H9 (cell line): ENCODE results near the gene PRSS3. TPM values are rescaled to one million over a fixed set of nuclear protein-coding genes. Genes with fewer than 3 reads are reported as not detected.
"Not testable (repeated sequence)": the region's sequence is repeated elsewhere in the genome, so short reads cannot be mapped to it uniquely, and the experiment has no call there.

Source experiments
- DNase-seq: peaks from one replicate; pipeline ENCODE4 v3.0.0-alpha.2; 2017
- H2AFZ ChIP-seq: one replicate; pipeline ENCODE4 v1.6.1; 2013; ENCODE audit warnings: mild to moderate bottlenecking, low read length, control low read depth, moderate library complexity
- H2AK5ac ChIP-seq: 2 replicates; pipeline ENCODE4 v1.6.1; 2013; ENCODE audit warnings: low read length, control low read depth, mixed read lengths; ENCODE audit not compliant: insufficient read length
- H2BK120ac ChIP-seq: one replicate; pipeline ENCODE4 v1.6.1; 2013; ENCODE audit warnings: low read depth, mild to moderate bottlenecking, low read length, control low read depth, inconsistent platforms; ENCODE audit not compliant: poor library complexity, severe bottlenecking
- H2BK12ac ChIP-seq: 2 replicates; pipeline ENCODE4 v1.6.1; 2013; ENCODE audit warnings: low read length, control low read depth, mixed read lengths, low read depth; ENCODE audit not compliant: insufficient read length
- H2BK15ac ChIP-seq: 2 replicates; pipeline ENCODE4 v1.6.1; 2013; ENCODE audit warnings: low read depth, low read length, control low read depth
- H2BK20ac ChIP-seq: one replicate; pipeline ENCODE4 v1.6.1; 2013; ENCODE audit warnings: low read depth, mild to moderate bottlenecking, low read length, control low read depth, inconsistent platforms; ENCODE audit not compliant: poor library complexity, severe bottlenecking
- H2BK5ac ChIP-seq: 2 replicates; pipeline ENCODE4 v1.6.1; 2013; ENCODE audit warnings: low read length, control low read depth, mixed read lengths; ENCODE audit not compliant: insufficient read length
- H3K14ac ChIP-seq: 2 replicates; pipeline ENCODE4 v1.6.1; 2013; ENCODE audit warnings: low read length, control low read depth; ENCODE audit not compliant: insufficient read depth
- H3K18ac ChIP-seq: 2 replicates; pipeline ENCODE4 v1.6.1; 2013; ENCODE audit warnings: low read depth, mild to moderate bottlenecking, mixed read lengths, low read length, control low read depth; ENCODE audit not compliant: insufficient read length
- H3K23ac ChIP-seq: 2 replicates; pipeline ENCODE4 v1.6.1; 2013; ENCODE audit warnings: low read length, control low read depth, mixed read lengths, low read depth; ENCODE audit not compliant: insufficient read length
- H3K23me2 ChIP-seq: 2 replicates; pipeline ENCODE4 v1.6.1; 2013; ENCODE audit warnings: low read depth, mild to moderate bottlenecking, mixed read lengths, low read length, control low read depth; ENCODE audit not compliant: insufficient read length, poor library complexity, severe bottlenecking
- H3K27ac ChIP-seq: 2 replicates; pipeline ENCODE4 v1.5.1; 2013; ENCODE audit warnings: low read length, control low read depth, mixed read lengths, low read depth; ENCODE audit not compliant: insufficient read length
- H3K27me3 ChIP-seq: 2 replicates; pipeline ENCODE4 v1.6.1; 2013; ENCODE audit warnings: low read length, control low read depth, inconsistent platforms; ENCODE audit not compliant: insufficient read depth
- H3K4ac ChIP-seq: 2 replicates; pipeline ENCODE4 v1.6.1; 2013; ENCODE audit warnings: low read depth, mild to moderate bottlenecking, control low read depth, inconsistent platforms, low read length, moderate library complexity
- H3K4me1 ChIP-seq: 2 replicates; pipeline ENCODE4 v1.6.1; 2013; ENCODE audit warnings: low read length, control low read depth, inconsistent platforms; ENCODE audit not compliant: insufficient read depth
- H3K4me2 ChIP-seq: 2 replicates; pipeline ENCODE4 v1.6.1; 2013; ENCODE audit warnings: low read length, control low read depth, mixed read lengths; ENCODE audit not compliant: insufficient read length, insufficient read depth
- H3K56ac ChIP-seq: 2 replicates; pipeline ENCODE4 v1.6.1; 2013; ENCODE audit warnings: low read depth, mild to moderate bottlenecking, mixed read lengths, low read length, control low read depth; ENCODE audit not compliant: insufficient read length
- H3K79me1 ChIP-seq: 2 replicates; pipeline ENCODE4 v1.6.1; 2013; ENCODE audit warnings: low read depth, mild to moderate bottlenecking, moderate library complexity, low read length, control low read depth, inconsistent platforms; ENCODE audit not compliant: insufficient read depth, poor library complexity, severe bottlenecking
- H3K79me2 ChIP-seq: 2 replicates; pipeline ENCODE4 v1.6.1; 2013; ENCODE audit warnings: low read length, control low read depth, inconsistent platforms; ENCODE audit not compliant: insufficient read depth
- H3K9ac ChIP-seq: 2 replicates; pipeline ENCODE4 v1.6.1; 2013; ENCODE audit warnings: low read length, control low read depth, mixed read lengths; ENCODE audit not compliant: insufficient read length; ENCODE audit errors: extremely low read depth
- H3K9me3 ChIP-seq: one replicate; pipeline ENCODE4 v1.6.1; 2013; ENCODE audit warnings: low read depth, low read length, inconsistent platforms; ENCODE audit not compliant: control insufficient read depth
- H3T11ph ChIP-seq: one replicate; pipeline ENCODE4 v1.6.1; 2013; ENCODE audit warnings: mild to moderate bottlenecking, low read length, control low read depth, inconsistent platforms
- H4K20me1 ChIP-seq: one replicate; pipeline ENCODE4 v1.6.1; 2013; ENCODE audit not compliant: control insufficient read depth, insufficient read length, insufficient read depth
- H4K5ac ChIP-seq: 2 replicates; pipeline ENCODE4 v1.6.1; 2013; ENCODE audit warnings: low read depth, mild to moderate bottlenecking, mixed read lengths, low read length, control low read depth; ENCODE audit not compliant: insufficient read length
- H4K8ac ChIP-seq: replicated peaks from 2 replicates; pipeline ENCODE4 v1.6.1; 2013; ENCODE audit warnings: low read length, control low read depth, mixed read lengths, low read depth; ENCODE audit not compliant: insufficient read length
- H4K91ac ChIP-seq: 2 replicates; pipeline ENCODE4 v1.6.1; 2013; ENCODE audit warnings: low read depth, mild to moderate bottlenecking, moderate library complexity, mixed read lengths, low read length, control low read depth; ENCODE audit not compliant: insufficient read length
- H3K27ac Mint-ChIP-seq, 3 experiments: 2 replicates in 2 of 3; 3 replicates in 1 of 3; pipeline ENCODE4 v1.8.0; 2020 to 2021; ENCODE audit warnings: mixed read lengths in 3 of 3, mild to moderate bottlenecking in 1 of 3, moderate library complexity in 1 of 3
- H3K27me3 Mint-ChIP-seq: 2 replicates; pipeline ENCODE4 v1.8.0; 2021; ENCODE audit warnings: low read depth, mild to moderate bottlenecking, moderate library complexity, mixed read lengths
- H3K36me3 Mint-ChIP-seq, 3 experiments: 2 replicates in 2 of 3; 3 replicates in 1 of 3; pipeline ENCODE4 v1.8.0; 2020 to 2021; ENCODE audit warnings: low read depth in 3 of 3, mixed read lengths in 3 of 3; ENCODE audit not compliant: insufficient read depth in 1 of 3
- H3K4me1 Mint-ChIP-seq, 2 experiments: 2 replicates each; pipeline ENCODE4 v1.8.0; 2020; ENCODE audit warnings: mixed read lengths in 2 of 2
- H3K4me3 Mint-ChIP-seq, 2 experiments: 2 replicates in 1 of 2; 3 replicates in 1 of 2; pipeline ENCODE4 v1.8.0; 2020 to 2021; ENCODE audit warnings: mild to moderate bottlenecking in 2 of 2, mixed read lengths in 2 of 2, moderate library complexity in 1 of 2
- H3K9me3 Mint-ChIP-seq, 2 experiments: 2 replicates in 1 of 2; 3 replicates in 1 of 2; pipeline ENCODE4 v1.8.0; 2020; ENCODE audit warnings: mild to moderate bottlenecking in 2 of 2, mixed read lengths in 2 of 2, moderate library complexity in 1 of 2
- CTCF ChIP-seq: fragments of 200-600 bp; sonication (generic); conservative IDR thresholded peaks from 3 replicates; pipeline ENCODE4 v1.8.0; 2021; ENCODE audit warnings: antibody characterized with exemption, mild to moderate bottlenecking
- WGBS: extraction: QIAGEN DNeasy Blood & Tissue Kit; methylation state at CpG from one replicate; pipeline ENCODE4 v1.1.7; 2013; ENCODE audit warnings: missing lambda C conversion rate, low lambda C conversion rate, mixed read lengths; ENCODE audit not compliant: insufficient read length; ENCODE audit errors: extremely low coverage; 5-methylcytosine and 5-hydroxymethylcytosine counted together
- total RNA-seq: library from RNA; stranded (reverse); gene quantifications from 2 replicates; pipeline ENCODE4 v1.2.1, GENCODE V29; 2021

PRSS3 gene
- total RNA-seq, 1 experiment from 2014 or later = not detected

DNA sequence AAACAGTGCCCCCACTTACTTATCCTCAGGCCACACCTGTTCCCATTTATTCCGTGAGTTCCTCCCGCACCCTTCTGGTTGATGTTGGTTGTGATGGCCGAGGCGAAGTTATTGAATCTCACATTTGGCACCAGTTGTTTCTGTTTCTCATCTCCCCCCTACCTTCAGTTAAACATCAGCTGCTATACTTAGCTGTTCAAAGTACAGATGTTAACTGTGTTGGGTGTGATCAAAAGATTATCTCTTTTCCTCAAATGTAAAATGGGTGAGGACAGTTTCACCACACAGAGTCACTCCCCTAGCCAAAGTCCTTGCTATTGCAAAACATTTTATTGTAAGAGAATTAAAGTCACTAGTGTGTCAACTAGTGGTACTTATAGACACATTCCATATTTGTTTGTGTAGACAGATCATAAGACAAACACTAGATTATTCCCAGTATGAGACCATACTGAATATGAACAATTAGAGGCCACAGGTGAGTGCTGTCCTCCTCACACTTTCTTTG lies 43.2 kb upstream of the PRSS3 start:
- no CpG with 5 or more reads among the region's 4 CpGs for WGBS
- no peaks in the 10 kb centered on the region for H3K4me1 Mint-ChIP-seq
- Histone ChIP-seq H3K27ac (no peak overlapping the region), H3T11ph (no peak overlapping the region), H4K91ac (no peak overlapping the region), H2AK5ac (no peak overlapping the region), H2BK120ac (no peak overlapping the region), H4K20me1 (no peaks in the 10 kb centered on the region), H4K5ac (no peak overlapping the region), H3K79me1 (no peaks in the 10 kb centered on the region), H2BK12ac (no peak overlapping the region), H2BK5ac (no peak overlapping the region), H3K4ac (no peak overlapping the region), H2BK15ac (no peak overlapping the region), H3K18ac (no peak overlapping the region), H3K27me3 (no peaks in the 10 kb centered on the region), H3K56ac (no peak overlapping the region), H2AFZ (no peak overlapping the region), H4K8ac (no peak overlapping the region), H3K4me2 (no peak overlapping the region), H3K14ac (no peak overlapping the region), H3K9me3 (no peaks in the 10 kb centered on the region), H3K79me2 (no peaks in the 10 kb centered on the region), H3K23ac (no peak overlapping the region), H3K23me2 (no peaks in the 10 kb centered on the region), H3K4me1 (no peaks in the 10 kb centered on the region), H3K9ac (no peak overlapping the region), H2BK20ac (no peak overlapping the region)
- H3K9me3 Mint-ChIP-seq = no peaks in the 10 kb centered on the region
- no peak overlapping the region for H3K4me3 Mint-ChIP-seq
- no peak for TF ChIP-seq CTCF
- H3K36me3 Mint-ChIP-seq = no peaks in the 10 kb centered on the region
- peaks cover 11% of the 10 kb centered on the region for H3K27me3 Mint-ChIP-seq
- DNase-seq = no peak
- no peak overlapping the region for H3K27ac Mint-ChIP-seq

GRCh38 chr9:33752789-33753188 lies 42.6 kb upstream of the PRSS3 start:
- H2BK120ac ChIP-seq, H3K9me3 Mint-ChIP-seq, H3K4me1 Mint-ChIP-seq, H3K79me2 ChIP-seq, H2BK15ac ChIP-seq, H2AFZ ChIP-seq, H3K14ac ChIP-seq, H3K27ac Mint-ChIP-seq, H4K8ac ChIP-seq, H3K9me3 ChIP-seq, H2AK5ac ChIP-seq, H4K20me1 ChIP-seq, H3K56ac ChIP-seq, H3K4me3 Mint-ChIP-seq, DNase-seq, H3K27me3 ChIP-seq, H3K4me2 ChIP-seq, H3K23ac ChIP-seq, H4K91ac ChIP-seq, H3K4me1 ChIP-seq, H3K4ac ChIP-seq, H3K79me1 ChIP-seq, H3K18ac ChIP-seq, H2BK12ac ChIP-seq, H3K27ac ChIP-seq, H3K23me2 ChIP-seq, H3T11ph ChIP-seq, H3K9ac ChIP-seq, H3K36me3 Mint-ChIP-seq, H2BK5ac ChIP-seq, H2BK20ac ChIP-seq, H4K5ac ChIP-seq: not testable (repeated sequence)
- WGBS = no CpG with 5 or more reads among the region's 5 CpGs
- peaks cover 13% of the 10 kb centered on the region for H3K27me3 Mint-ChIP-seq
